Body of pancreas (tissue), 4 donors: ENCODE data around the gene TRAM2.

Source experiments
- POLR2A ChIP-seq, 3 donors: fragments of 450-650 bp; IDR thresholded peaks; one replicate each; pipeline ENCODE4 v1.6.1; 2016; ENCODE audit warnings: antibody characterized with exemption in 3 of 3, mild to moderate bottlenecking in 2 of 3
- TF ChIP-seq, protein P1 (sequence below), 7 experiments: fragments of 450-650 bp in 4 of 7; fragments of 200-600 bp in 3 of 7; sonication (generic) in 3 of 7; IDR thresholded peaks; one replicate each; pipeline ENCODE4 v1.5.1; 2016 to 2019; ENCODE audit warnings: antibody characterized with exemption in 7 of 7

DNA sequence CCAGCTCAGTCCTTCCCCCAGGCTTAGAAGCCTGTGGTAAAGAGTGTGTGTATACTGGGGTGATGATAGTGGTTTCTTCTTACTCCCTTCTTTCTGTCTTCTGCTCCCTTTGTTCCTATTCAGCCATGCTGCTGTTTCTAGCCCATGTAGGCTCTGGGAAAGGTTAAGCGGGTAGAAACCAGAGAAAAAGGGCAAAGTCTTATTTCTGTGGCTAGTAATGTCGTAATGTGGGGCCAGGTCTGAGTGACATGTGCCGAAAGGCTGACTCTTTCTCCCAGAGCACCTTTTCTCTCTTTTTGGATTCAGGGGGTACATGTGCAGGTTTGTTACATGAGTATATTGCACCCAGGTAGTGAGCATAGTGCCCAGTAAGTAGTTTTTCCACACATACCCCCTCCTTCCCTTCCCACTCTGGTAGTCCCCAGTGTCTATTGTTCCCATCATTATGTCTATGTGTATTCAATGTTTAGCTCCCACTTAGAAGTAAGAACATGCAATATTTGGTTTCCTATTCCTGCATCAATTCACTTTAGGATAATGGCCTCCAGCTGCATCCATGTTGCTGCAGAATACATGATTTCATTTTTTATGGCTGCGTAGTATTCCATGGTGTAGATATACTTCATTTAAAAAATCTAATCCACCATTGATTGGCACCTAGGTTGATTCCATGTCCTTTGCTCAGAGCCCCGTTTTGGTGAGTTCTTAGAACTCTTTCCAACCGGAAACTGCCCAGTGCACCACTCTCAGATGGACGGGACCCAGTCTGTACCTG is 82.4 kb downstream of the TRAM2 start:
- TF ChIP-seq, protein P1, sequence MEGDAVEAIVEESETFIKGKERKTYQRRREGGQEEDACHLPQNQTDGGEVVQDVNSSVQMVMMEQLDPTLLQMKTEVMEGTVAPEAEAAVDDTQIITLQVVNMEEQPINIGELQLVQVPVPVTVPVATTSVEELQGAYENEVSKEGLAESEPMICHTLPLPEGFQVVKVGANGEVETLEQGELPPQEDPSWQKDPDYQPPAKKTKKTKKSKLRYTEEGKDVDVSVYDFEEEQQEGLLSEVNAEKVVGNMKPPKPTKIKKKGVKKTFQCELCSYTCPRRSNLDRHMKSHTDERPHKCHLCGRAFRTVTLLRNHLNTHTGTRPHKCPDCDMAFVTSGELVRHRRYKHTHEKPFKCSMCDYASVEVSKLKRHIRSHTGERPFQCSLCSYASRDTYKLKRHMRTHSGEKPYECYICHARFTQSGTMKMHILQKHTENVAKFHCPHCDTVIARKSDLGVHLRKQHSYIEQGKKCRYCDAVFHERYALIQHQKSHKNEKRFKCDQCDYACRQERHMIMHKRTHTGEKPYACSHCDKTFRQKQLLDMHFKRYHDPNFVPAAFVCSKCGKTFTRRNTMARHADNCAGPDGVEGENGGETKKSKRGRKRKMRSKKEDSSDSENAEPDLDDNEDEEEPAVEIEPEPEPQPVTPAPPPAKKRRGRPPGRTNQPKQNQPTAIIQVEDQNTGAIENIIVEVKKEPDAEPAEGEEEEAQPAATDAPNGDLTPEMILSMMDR (IDR thresholded peaks at IDR 0.05) = no peak
- no peak for TF ChIP-seq POLR2A (IDR thresholded peaks at IDR 0.05)
